GM12892 (cell line): ENCODE results near the gene CDH13.

Experiments
- DNase-seq: peaks from one replicate; pipeline ENCODE4 v3.0.0; 2011; ENCODE audit not compliant: insufficient read length
- FAIRE-seq: peaks from 2 replicates; lab custom pipeline; 2011; peaks lifted over from hg19 to GRCh38; lab: Jason Lieb, UNC
- POLR2A ChIP-seq: IDR thresholded peaks from 2 replicates; pipeline ENCODE4 v1.6.1; 2011; ENCODE audit warnings: low read depth, low read length, control low read depth
- POLR2AphosphoS5 ChIP-seq: IDR thresholded peaks from 2 replicates; pipeline ENCODE4 v1.6.1; 2011; ENCODE audit warnings: low read depth, low read length, control low read depth
- TAF1 ChIP-seq: IDR thresholded peaks from 2 replicates; pipeline ENCODE4 v1.6.1; 2011; ENCODE audit warnings: low read depth, mild to moderate bottlenecking, control low read depth, low read length, borderline replicate concordance

CDH13 gene

GRCh38 chr16:82605076-82605475, 21.7 kb upstream of the CDH13 start:
- no peak for TF ChIP-seq TAF1
- no peak for TF ChIP-seq POLR2AphosphoS5
- TF ChIP-seq POLR2A, result no peak
- DNase-seq (no peak), FAIRE-seq (no peak)

GRCh38 chr16:82605863-82606620, 20.7 kb upstream of the CDH13 start:
- no peak for FAIRE-seq

GRCh38 chr16:82609140-82609539, 17.6 kb upstream of the CDH13 start:
- DNase-seq (no peak), FAIRE-seq (no peak)
- TF ChIP-seq POLR2AphosphoS5 (no peak), TAF1 (no peak), POLR2A (no peak)

More at GRCh38 chr16:82605863-82606620, 20.7 kb upstream of the CDH13 start:
- TF ChIP-seq TAF1 (no peak), POLR2A (no peak), POLR2AphosphoS5 (no peak)
- DNase-seq, result no peak

GRCh38 chr16:82612263-82612662, 14.5 kb upstream of the CDH13 start:
- TF ChIP-seq POLR2A (no peak), TAF1 (no peak), POLR2AphosphoS5 (no peak)
- FAIRE-seq (no peak), DNase-seq (no peak)

GRCh38 chr16:82616356-82616755, 10.4 kb upstream of the CDH13 start:
- DNase-seq (no peak), FAIRE-seq (no peak)
- TF ChIP-seq TAF1 (no peak), POLR2AphosphoS5 (no peak), POLR2A (no peak)

GRCh38 chr16:82621781-82622180, 5.0 kb upstream of the CDH13 start:
- DNase-seq (no peak), FAIRE-seq (no peak)
- TF ChIP-seq POLR2A (no peak), POLR2AphosphoS5 (no peak), TAF1 (no peak)

- FAIRE-seq (no peak), DNase-seq (no peak)
- no peak for TF ChIP-seq POLR2A
- TF ChIP-seq TAF1, result no peak
- TF ChIP-seq POLR2AphosphoS5, result no peak
Measured at GRCh38 chr16:82623241-82623640, 3.5 kb upstream of the CDH13 start.

GRCh38 chr16:82625066-82625968, 1.5 kb upstream of the CDH13 start:
- TF ChIP-seq POLR2AphosphoS5, result no peak
- TF ChIP-seq TAF1, result no peak
- no peak for TF ChIP-seq POLR2A
- FAIRE-seq (no peak), DNase-seq (no peak)

- TF ChIP-seq POLR2AphosphoS5 (no peak), POLR2A (no peak), TAF1 (no peak)
- FAIRE-seq (no peak), DNase-seq (no peak)
Measured at GRCh38 chr16:82628088-82628423, 1.3 kb downstream of the CDH13 start.

GRCh38 chr16:82628711-82629110, 1.9 kb downstream of the CDH13 start:
- DNase-seq, result no peak
- no peak for TF ChIP-seq POLR2A
- TF ChIP-seq TAF1, result no peak
- no peak for TF ChIP-seq POLR2AphosphoS5
- no peak for FAIRE-seq

- FAIRE-seq, result no peak
Measured at GRCh38 chr16:82629441-82630027, 2.8 kb downstream of the CDH13 start.

GRCh38 chr16:82630219-82630618, 3.5 kb downstream of the CDH13 start:
- DNase-seq, result no peak

More at GRCh38 chr16:82629441-82630027, 2.8 kb downstream of the CDH13 start:
- no peak for DNase-seq
- TF ChIP-seq POLR2A, result no peak

More at GRCh38 chr16:82630219-82630618, 3.5 kb downstream of the CDH13 start:
- FAIRE-seq, result no peak
- no peak for TF ChIP-seq POLR2AphosphoS5
- TF ChIP-seq TAF1, result no peak
- no peak for TF ChIP-seq POLR2A
